Stimulated activated CD4-positive, alpha-beta T cell treated with anti-CD3 and anti-CD28 coated beads, TNF-alpha, amount 100 ng/mL, for 24 hours (primary cell): ENCODE results near the gene RIC8A.
A peak's percentile ranks its signal among the peaks of the same experiment; 100 is the strongest.
"Not testable (repeated sequence)": the region's sequence is repeated elsewhere in the genome, so short reads cannot be mapped to it uniquely, and the experiment has no call there.

ENCODE experiments used
- DNase-seq, 3 experiments: peaks; one replicate each; pipeline ENCODE4 v3.0.0-alpha.2; 2020; ENCODE audit warnings: low read depth in 3 of 3

RIC8A gene

GRCh38 chr11:207208-207862 lies at the start of gene RIC8A, which contains the start of gene BET1L:
Gene RIC8A (plus strand): TSS chr11:207708. CDS start chr11:208855, 1,147 bp downstream.
Gene BET1L (minus strand): TSS chr11:207399. CDS start chr11:207321, 78 bp downstream.
- peak; percentile 93 to 97 (median 94) for DNase-seq

GRCh38 chr11:180242-180641 lies 27.3 kb upstream of the RIC8A start:
- not testable (repeated sequence) for DNase-seq

GRCh38 chr11:189200-189783 lies 18.2 kb upstream of the RIC8A start:
- DNase-seq = not testable (repeated sequence)

- DNase-seq = peak in 1 of 3 experiments; percentile 48
Observed at GRCh38 chr11:189843-190311, 17.6 kb upstream of the RIC8A start.

- DNase-seq = not testable (repeated sequence)
Observed at GRCh38 chr11:190546-190945, 17.0 kb upstream of the RIC8A start.

- DNase-seq = peak in 1 of 3 experiments; percentile 50
Observed at GRCh38 chr11:191490-192478, 15.7 kb upstream of the RIC8A start.

- DNase-seq = not testable (repeated sequence)
Observed at GRCh38 chr11:192674-193128, 14.8 kb upstream of the RIC8A start, which contains the start of gene SCGB1C1. Gene SCGB1C1 (plus strand): TSS chr11:193078. CDS start chr11:193100, 22 bp downstream.

- not testable (repeated sequence) for DNase-seq
Observed at GRCh38 chr11:193481-193880, 14.0 kb upstream of the RIC8A start.

GRCh38 chr11:196786-197731 lies 10.4 kb upstream of the RIC8A start:
- DNase-seq = no peak

GRCh38 chr11:197741-198235 lies 9.7 kb upstream of the RIC8A start:
- no peak for DNase-seq

- no peak for DNase-seq
Observed at GRCh38 chr11:198236-198806, 9.2 kb upstream of the RIC8A start.

- no peak for DNase-seq
Observed at GRCh38 chr11:199004-199581, 8.4 kb upstream of the RIC8A start.

GRCh38 chr11:199782-200181 lies 7.7 kb upstream of the RIC8A start:
- DNase-seq = no peak

- no peak for DNase-seq
Observed at GRCh38 chr11:200224-201003, 7.1 kb upstream of the RIC8A start.

- no peak for DNase-seq
Observed at GRCh38 chr11:201966-202365, 5.5 kb upstream of the RIC8A start.

- DNase-seq = no peak
Observed at GRCh38 chr11:202490-202889, 5.0 kb upstream of the RIC8A start.

GRCh38 chr11:203056-203944 lies 4.2 kb upstream of the RIC8A start:
- DNase-seq = no peak
